HG03135 (cell line): ENCODE data around the gene IL24.
"Not testable (repeated sequence)": the region's sequence is repeated elsewhere in the genome, so short reads cannot be mapped to it uniquely, and the experiment has no call there.

Experiments
- ATAC-seq: cut with Tn5 transposase; IDR thresholded peaks from one replicate; pipeline ENCODE4 v1.9.1; 2021; ENCODE audit warnings: mild to moderate bottlenecking, moderate library complexity; ENCODE audit not compliant: unreplicated experiment

IL24 gene

GRCh38 chr1:206923961-206924557 is 26.8 kb downstream of the IL24 start:
- ATAC-seq = not testable (repeated sequence)

GRCh38 chr1:206924592-206925105 is 27.4 kb downstream of the IL24 start:
- ATAC-seq = peak; percentile 18

- peak; percentile 56 for ATAC-seq
These were observed 28.0 kb downstream of the IL24 start for GRCh38 chr1:206925106-206925736.

- ATAC-seq = no peak
These were observed 29.0 kb downstream of the IL24 start for GRCh38 chr1:206926286-206926685.

GRCh38 chr1:206929524-206929923 is 32.3 kb downstream of the IL24 start:
- ATAC-seq = no peak

GRCh38 chr1:206930210-206930798 is 33.1 kb downstream of the IL24 start:
- ATAC-seq = peak; percentile 51

- no peak for ATAC-seq
These were observed 34.5 kb downstream of the IL24 start for GRCh38 chr1:206931709-206932108.

GRCh38 chr1:206932177-206932576 is 34.9 kb downstream of the IL24 start:
- ATAC-seq = no peak

- no peak for ATAC-seq
These were observed 36.2 kb downstream of the IL24 start for GRCh38 chr1:206933333-206933945.

- no peak for ATAC-seq
These were observed 38.3 kb downstream of the IL24 start for GRCh38 chr1:206935491-206936067.

GRCh38 chr1:206937425-206937824 is 40.2 kb downstream of the IL24 start:
- no peak for ATAC-seq

- no peak for ATAC-seq
These were observed 41.9 kb downstream of the IL24 start for GRCh38 chr1:206939131-206939530.

- no peak for ATAC-seq
These were observed 42.8 kb downstream of the IL24 start for GRCh38 chr1:206939841-206940587.

GRCh38 chr1:206940588-206940936 is 43.3 kb downstream of the IL24 start:
- no peak for ATAC-seq

- ATAC-seq = no peak
These were observed 44.6 kb downstream of the IL24 start for GRCh38 chr1:206941766-206942418.

- ATAC-seq = no peak
These were observed 47.5 kb downstream of the IL24 start for GRCh38 chr1:206944703-206945102.

GRCh38 chr1:206945779-206946178 is 48.5 kb downstream of the IL24 start:
- ATAC-seq = no peak

- ATAC-seq = no peak
These were observed 49.0 kb downstream of the IL24 start, which contains the start of gene PIGR for GRCh38 chr1:206946261-206946660. Gene PIGR, minus strand, starts transcription at chr1:206946466. Its CDS starts 5,935 bp downstream, at chr1:206940531.

GRCh38 chr1:206947255-206947654 is 50.0 kb downstream of the IL24 start:
- no peak for ATAC-seq

- no peak for ATAC-seq
These were observed 52.0 kb downstream of the IL24 start for GRCh38 chr1:206949208-206949607.
